ENCODE results near the gene SH3RF3.

DNA sequence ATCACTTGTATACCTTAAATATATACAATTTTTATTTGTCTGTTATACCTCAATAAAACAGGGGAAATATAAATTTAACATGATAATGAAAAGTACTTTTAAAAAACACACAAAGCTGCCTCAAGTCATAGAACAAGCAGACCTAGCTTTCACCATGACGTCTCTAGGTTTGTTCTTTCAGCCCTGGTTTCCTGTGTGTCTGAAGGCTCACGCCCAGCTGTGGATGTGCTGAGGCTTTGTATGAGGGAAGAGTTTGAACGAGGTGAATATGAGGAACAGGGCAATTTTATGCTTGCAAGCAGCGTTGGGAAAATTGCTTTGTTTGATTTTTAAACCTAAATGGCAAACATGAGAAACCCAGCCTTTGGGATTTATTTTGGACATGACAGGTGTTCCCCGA, 15.3 kb downstream of the SH3RF3 start:
- TF ChIP-seq CBX3 (IDR thresholded peaks at IDR 0.05; ENCODE audit: low read depth) (no peak), EZH2phosphoT487 (IDR thresholded peaks at IDR 0.05; ENCODE audit: borderline replicate concordance) (no peak), EZH2 (IDR thresholded peaks at IDR 0.05) (no peak), YY1 (IDR thresholded peaks at IDR 0.05; ENCODE audit: extremely low read depth, insufficient replicate concordance, low read depth, low read length) (no peak), TCF7L2 (IDR thresholded peaks at IDR 0.05; ENCODE audit: borderline replicate concordance, extremely low read depth, insufficient read depth, insufficient read length) (no peak), POLR2AphosphoS5 (IDR thresholded peaks at IDR 0.05; ENCODE audit: low read depth, low read length) (no peak)
- TF ChIP-seq, protein P1, sequence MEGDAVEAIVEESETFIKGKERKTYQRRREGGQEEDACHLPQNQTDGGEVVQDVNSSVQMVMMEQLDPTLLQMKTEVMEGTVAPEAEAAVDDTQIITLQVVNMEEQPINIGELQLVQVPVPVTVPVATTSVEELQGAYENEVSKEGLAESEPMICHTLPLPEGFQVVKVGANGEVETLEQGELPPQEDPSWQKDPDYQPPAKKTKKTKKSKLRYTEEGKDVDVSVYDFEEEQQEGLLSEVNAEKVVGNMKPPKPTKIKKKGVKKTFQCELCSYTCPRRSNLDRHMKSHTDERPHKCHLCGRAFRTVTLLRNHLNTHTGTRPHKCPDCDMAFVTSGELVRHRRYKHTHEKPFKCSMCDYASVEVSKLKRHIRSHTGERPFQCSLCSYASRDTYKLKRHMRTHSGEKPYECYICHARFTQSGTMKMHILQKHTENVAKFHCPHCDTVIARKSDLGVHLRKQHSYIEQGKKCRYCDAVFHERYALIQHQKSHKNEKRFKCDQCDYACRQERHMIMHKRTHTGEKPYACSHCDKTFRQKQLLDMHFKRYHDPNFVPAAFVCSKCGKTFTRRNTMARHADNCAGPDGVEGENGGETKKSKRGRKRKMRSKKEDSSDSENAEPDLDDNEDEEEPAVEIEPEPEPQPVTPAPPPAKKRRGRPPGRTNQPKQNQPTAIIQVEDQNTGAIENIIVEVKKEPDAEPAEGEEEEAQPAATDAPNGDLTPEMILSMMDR (IDR thresholded peaks at IDR 0.05 in 2 of 3, conservative IDR thresholded peaks at IDR 0.05 in 1 of 3; ENCODE audit: borderline replicate concordance in 1 of 3, insufficient read depth in 1 of 3, low read depth in 2 of 3, low read length in 2 of 3) = no peak
- TF ChIP-seq, protein P2, sequence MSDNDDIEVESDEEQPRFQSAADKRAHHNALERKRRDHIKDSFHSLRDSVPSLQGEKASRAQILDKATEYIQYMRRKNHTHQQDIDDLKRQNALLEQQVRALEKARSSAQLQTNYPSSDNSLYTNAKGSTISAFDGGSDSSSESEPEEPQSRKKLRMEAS (IDR thresholded peaks at IDR 0.05) = no peak

Data from HCT116 (cell line).